ENCODE measurements around the gene FBXL19. TPM values are rescaled to one million over a fixed set of nuclear protein-coding genes. Genes with fewer than 3 reads are reported as not detected.
"Not testable (repeated sequence)": the region's sequence is repeated elsewhere in the genome, so short reads cannot be mapped to it uniquely, and the experiment has no call there.

FBXL19 gene
- total RNA-seq, 1 donor from 2014 or later = 7.9 TPM

DNA sequence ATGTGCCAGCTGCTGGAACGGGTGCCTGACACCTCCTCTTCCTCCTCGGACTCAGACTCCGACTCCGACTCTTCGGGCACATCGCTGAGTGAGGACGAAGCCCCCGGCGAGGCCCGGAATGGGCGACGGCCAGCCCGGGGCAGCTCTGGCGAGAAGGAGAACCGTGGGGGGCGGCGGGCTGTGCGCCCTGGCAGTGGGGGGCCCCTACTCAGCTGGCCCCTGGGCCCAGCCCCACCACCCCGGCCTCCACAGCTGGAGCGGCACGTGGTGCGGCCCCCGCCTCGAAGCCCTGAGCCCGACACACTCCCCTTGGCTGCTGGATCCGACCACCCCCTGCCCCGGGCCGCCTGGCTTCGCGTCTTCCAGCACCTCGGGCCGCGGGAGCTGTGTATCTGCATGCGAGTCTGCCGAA is 6.8 kb downstream of the FBXL19 start:
- FAIRE-seq = no peak
- DNase-seq (ENCODE audit: low read depth) = no peak
- TF ChIP-seq, protein P1, sequence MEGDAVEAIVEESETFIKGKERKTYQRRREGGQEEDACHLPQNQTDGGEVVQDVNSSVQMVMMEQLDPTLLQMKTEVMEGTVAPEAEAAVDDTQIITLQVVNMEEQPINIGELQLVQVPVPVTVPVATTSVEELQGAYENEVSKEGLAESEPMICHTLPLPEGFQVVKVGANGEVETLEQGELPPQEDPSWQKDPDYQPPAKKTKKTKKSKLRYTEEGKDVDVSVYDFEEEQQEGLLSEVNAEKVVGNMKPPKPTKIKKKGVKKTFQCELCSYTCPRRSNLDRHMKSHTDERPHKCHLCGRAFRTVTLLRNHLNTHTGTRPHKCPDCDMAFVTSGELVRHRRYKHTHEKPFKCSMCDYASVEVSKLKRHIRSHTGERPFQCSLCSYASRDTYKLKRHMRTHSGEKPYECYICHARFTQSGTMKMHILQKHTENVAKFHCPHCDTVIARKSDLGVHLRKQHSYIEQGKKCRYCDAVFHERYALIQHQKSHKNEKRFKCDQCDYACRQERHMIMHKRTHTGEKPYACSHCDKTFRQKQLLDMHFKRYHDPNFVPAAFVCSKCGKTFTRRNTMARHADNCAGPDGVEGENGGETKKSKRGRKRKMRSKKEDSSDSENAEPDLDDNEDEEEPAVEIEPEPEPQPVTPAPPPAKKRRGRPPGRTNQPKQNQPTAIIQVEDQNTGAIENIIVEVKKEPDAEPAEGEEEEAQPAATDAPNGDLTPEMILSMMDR (IDR thresholded peaks at IDR 0.05; ENCODE audit: insufficient read depth, low read length, severe bottlenecking) = no peak
- peaks cover 27% of the 10 kb centered on the region for H3K36me3 ChIP-seq (ENCODE audit: control insufficient read depth, insufficient read depth, low read length)
- H3K4me3 ChIP-seq (ENCODE audit: low read depth, low read length) = no peak overlapping the region
- no peaks in the 10 kb centered on the region for H3K27me3 ChIP-seq (ENCODE audit: control insufficient read depth, insufficient read depth, low read length)

DNA sequence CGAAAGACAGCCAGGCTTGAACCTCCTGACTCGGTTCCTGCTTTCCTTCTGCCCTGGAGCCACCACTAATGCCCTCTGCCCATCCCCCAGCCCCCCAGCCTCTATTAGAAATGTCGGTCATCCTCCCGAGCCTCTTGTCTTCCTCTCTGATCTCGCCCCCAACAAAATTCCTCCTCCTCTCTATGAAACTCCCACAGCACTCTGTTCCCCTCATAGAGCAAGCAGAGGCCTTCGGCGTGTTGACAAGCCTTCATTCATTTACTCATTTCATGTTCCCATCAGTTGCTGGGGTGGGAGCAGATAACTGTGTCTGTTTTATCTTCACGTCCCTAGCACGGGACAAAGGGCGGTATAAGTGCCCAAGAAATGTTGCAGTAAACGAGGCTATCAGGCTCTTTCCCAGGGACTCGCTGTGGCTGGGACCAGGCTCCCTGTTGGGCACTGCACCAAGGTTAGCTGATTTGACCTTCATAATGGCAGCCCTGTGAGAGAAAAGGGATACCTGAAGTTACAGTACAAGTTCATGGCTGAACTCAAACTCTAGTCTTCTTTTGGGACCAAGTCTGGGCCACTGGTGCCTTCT is 7.8 kb downstream of the FBXL19 start:
- TF ChIP-seq, protein P1 (IDR thresholded peaks at IDR 0.05; ENCODE audit: insufficient read depth, low read length, severe bottlenecking) = no peak
- Histone ChIP-seq H3K36me3 (ENCODE audit: control insufficient read depth, insufficient read depth, low read length) (peaks cover 27% of the 10 kb centered on the region), H3K4me3 (ENCODE audit: low read depth, low read length) (no peak overlapping the region), H3K27me3 (ENCODE audit: control insufficient read depth, insufficient read depth, low read length) (no peaks in the 10 kb centered on the region)
- FAIRE-seq (no peak), DNase-seq (ENCODE audit: low read depth) (no peak)

DNA sequence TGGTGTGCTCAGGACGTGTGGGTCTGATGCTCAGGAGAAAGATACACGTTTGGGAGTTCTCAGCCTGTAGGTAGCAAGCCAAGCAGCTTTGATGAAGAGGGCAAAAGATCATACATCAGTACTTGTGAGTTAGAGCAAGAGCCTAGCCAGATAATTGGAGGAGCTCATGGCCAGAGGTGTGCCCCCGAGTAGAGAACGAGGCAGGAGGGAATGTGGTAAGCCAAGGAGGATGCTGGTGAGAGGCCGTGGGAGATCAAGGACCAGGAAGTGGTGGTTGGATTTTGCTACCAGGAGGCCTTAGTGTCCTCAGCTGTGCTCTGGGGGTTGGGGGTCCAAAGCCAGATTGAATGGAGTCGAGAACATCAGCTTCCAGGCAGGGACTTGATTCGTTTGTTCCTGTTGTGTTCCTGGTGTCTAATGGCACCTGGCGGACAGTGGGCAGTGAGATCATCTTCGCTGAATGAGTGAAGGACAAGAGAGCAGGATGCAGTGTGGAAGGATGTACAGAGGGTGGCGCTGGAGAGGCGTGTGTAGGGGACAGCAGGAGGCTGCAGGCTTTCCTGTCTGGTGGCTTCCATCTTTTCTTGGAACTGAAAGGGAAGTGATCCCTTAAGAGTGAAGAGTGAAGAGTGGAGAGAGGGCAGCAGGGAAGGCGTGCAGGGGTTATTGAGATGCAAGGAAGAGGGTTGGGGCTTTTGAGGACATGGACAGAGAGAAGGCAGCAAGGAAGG is 11.6 kb downstream of the FBXL19 start:
- FAIRE-seq = peak; percentile 72
- H3K36me3 ChIP-seq (ENCODE audit: control insufficient read depth, insufficient read depth, low read length) = peaks cover 21% of the 10 kb centered on the region
- H3K27me3 ChIP-seq (ENCODE audit: control insufficient read depth, insufficient read depth, low read length) = no peaks in the 10 kb centered on the region
- no peak overlapping the region for H3K4me3 ChIP-seq (ENCODE audit: low read depth, low read length)
- TF ChIP-seq, protein P1 (IDR thresholded peaks at IDR 0.05; ENCODE audit: insufficient read depth, low read length, severe bottlenecking) = peak; percentile 79
- peak; percentile 52 for DNase-seq (ENCODE audit: low read depth)

DNA sequence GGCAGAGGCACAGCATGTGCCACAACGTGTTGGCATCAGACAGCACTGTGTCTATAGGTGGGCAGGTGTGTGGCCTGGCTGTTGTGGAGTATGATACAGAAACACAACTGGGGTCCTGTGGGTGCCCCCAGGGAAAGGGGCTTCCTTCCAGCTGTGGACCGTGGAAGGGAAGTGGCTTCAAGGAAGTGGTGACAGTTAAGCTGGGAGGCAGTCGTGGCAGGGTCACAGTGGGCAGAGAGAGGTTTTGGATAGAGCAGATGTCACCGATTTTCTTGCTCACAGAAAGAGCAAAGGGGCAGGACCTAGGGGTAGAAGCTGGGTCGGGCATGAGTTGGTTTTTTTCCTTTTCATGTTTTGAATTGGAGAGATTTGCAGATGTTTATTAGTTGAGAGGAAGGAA is 14.3 kb downstream of the FBXL19 start:
- DNase-seq (ENCODE audit: low read depth) (no peak), FAIRE-seq (no peak)
- Histone ChIP-seq H3K36me3 (ENCODE audit: control insufficient read depth, insufficient read depth, low read length) (peaks cover 11% of the 10 kb centered on the region), H3K4me3 (ENCODE audit: low read depth, low read length) (no peak overlapping the region), H3K27me3 (ENCODE audit: control insufficient read depth, insufficient read depth, low read length) (no peaks in the 10 kb centered on the region)
- TF ChIP-seq, protein P1 (IDR thresholded peaks at IDR 0.05; ENCODE audit: insufficient read depth, low read length, severe bottlenecking) = no peak

DNA sequence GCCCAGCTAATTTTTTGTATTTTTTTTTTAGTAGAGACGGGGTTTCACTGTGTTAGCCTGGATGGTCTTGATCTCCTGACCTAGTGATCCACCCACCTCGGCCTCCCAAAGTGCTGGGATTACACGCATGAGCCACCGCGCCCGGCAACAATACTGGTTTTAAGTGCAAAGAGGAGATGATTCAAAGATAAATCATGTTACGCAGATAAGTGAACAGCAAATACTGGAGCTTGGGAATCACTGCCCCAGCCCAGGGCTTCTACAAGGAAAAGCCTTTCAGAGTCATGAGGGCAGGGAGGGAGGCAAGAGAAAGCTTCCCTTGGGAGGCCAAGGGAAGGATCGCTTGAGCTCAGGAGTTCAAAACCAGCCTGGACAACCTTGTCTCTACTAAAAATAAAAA is 16.2 kb downstream of the FBXL19 start:
- not testable (repeated sequence) for H3K4me3 ChIP-seq (ENCODE audit: low read depth, low read length); FAIRE-seq; H3K27me3 ChIP-seq (ENCODE audit: control insufficient read depth, insufficient read depth, low read length)
- peaks cover 15% of the 10 kb centered on the region for H3K36me3 ChIP-seq (ENCODE audit: control insufficient read depth, insufficient read depth, low read length)
- peak; percentile 69 for DNase-seq (ENCODE audit: low read depth)

DNA sequence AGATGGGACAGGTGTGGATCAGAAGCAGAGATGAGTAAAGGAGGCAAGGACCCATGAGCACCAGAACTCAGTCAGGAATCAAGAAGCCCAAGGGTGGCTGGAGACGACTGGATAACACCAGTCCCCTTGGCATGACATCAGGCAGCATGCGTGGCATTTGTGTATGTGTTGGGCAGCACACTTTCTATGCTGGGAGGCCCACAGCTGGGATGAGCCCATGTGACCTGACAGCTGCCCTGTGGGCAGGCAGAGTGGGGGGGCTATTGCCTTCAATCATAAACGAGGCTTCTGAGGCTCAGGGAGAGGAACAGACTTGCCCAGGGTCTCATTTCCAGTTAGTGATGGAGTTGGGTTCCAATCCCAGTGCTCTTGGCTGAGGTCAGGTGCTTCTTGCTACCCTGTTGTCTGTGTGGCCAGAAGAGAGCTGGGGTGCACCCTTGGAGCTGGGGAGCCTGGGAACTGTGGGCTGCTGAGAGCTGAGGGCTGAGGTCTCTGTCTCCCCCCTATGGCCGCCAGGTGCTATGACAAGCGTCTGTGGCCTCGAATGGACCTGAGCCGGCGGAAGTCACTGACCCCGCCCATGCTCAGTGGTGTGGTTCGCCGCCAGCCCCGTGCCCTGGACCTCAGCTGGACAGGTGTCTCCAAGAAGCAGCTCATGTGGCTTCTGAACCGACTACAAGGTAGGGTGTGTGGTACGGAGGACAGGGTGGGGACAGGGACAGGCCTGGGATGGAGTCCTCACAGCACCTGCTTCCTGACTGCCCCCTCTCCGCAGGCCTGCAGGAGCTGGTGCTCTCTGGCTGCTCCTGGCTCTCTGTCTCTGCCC is 18.4 kb downstream of the FBXL19 start:
- Histone ChIP-seq H3K4me3 (ENCODE audit: low read depth, low read length) (no peak overlapping the region), H3K36me3 (ENCODE audit: control insufficient read depth, insufficient read depth, low read length) (peaks cover 13% of the 10 kb centered on the region), H3K27me3 (ENCODE audit: control insufficient read depth, insufficient read depth, low read length) (no peaks in the 10 kb centered on the region)
- FAIRE-seq (no peak), DNase-seq (ENCODE audit: low read depth) (peak; percentile 72)
- TF ChIP-seq, protein P1 (IDR thresholded peaks at IDR 0.05; ENCODE audit: insufficient read depth, low read length, severe bottlenecking) = peak; percentile 99

Data from bronchial epithelial cell (primary cell).